NOMO-1 treated with dmso at 0.1 percent for 144 hours (cell line): ENCODE data around the gene RPS6KA2.

Experiments
- DNase-seq: peaks from one replicate; lab custom pipeline; 2025; ENCODE audit not compliant: unreplicated experiment; lab: John Stamatoyannopoulos, UW

The RPS6KA2 gene

DNA sequence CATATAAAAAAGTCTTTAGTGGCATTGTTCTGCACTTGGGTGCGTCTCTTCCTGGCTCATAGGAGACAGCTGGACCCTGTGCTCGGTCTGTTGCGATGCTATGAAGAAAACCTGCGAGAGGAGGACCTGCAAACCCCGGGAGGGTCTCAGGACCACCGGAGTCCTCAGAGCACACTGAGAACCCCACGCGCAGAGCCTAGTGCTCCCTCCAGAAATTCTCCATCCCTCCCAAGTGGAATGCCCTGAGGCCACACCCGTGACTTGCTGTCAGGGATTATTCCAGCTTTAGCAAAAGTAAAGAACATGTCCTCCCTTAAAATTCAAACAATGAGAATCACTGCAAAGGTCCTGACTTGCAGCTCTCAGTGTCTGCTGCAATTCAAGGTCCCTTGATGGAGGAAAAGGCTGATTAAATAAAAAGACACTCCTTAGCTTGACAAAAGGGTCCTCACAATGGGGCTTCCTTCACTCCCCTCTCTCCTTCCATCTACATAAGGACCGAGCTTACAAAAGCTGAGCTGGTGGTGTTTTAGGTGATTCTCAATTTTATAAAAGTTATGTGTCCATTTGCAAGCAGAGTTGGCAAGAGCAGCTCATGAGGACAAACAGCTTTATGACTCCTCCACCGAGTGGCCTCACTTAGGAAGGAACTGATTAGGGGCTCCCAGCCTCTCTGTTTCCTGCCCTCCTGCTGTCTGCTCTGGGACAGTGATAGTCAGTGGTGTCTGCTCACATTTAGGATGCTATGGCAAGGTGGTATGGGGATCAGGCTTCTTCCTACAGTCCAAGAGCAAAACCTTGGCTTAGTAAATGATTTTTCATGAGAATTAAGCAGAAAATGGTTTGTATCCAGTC is 137.5 kb downstream of the RPS6KA2 start:
- DNase-seq = no peak

DNA sequence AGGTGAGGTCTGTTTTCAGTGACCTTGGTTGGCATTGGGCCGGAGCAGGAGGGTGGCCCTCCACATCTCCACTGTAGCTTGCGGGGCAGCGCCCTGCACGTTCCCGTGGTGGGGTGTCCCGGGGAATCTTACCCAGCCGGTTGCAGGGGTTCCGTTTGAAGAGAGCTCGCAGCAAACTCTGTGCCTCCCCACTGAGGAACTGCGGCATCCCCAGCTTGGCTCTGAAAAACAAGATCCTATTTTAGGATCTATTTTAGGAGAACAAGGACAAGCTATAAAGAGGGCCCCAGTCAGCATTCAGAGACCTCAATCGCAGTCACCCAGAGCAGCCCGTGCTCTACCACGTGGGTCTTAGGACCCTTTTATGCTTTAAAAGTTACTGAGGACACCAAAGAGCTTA is 138.3 kb downstream of the RPS6KA2 start:
- no peak for DNase-seq

DNA sequence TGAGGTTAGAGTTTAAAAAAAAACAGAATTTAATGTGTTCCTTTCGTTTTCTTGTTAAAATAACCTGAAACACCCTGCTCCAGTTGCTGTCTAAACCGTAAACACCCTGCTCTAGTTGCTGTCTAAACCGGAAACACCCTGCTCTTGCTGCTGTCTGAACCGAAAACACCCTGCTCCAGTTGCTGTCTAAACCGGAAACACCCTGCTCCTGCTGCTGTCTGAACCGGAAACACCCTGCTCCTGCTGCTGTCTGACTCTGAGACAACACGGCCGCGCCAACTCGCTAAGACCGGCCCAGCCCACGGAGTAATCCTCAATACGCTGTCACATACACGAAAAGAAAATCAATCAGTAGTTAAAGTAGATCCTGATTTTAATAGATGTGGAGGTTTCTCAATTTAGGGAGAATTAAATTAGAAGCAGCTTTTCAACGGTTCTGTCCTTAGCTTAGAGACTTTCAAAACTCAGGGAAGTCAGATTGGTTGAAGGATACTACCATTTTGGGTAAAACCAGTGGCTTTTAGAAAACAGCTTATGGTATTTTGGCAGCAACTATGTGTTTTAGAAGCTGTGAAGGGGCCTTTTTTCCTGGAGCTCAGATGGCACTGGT is 138.9 kb downstream of the RPS6KA2 start:
- peak; percentile 85 for DNase-seq

DNA sequence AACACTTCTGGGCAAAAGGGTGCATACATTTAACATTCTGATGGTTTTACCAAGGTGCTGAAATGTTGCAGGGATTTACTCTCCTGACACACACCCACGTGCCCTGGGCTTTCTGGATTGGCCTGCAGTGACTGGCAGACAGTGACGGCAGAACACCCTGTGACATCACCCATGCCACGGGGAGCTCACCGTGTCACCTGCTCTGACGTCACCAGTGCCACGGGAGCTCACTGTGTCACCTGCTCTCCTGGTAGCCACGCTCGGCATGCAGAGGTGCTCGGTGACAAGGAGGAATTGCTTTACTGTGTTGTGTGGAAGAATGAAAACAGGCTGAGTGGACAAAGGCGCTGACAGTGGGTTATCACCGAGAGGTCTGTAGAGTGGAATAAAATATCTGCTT is 139.9 kb downstream of the RPS6KA2 start:
- DNase-seq = no peak

DNA sequence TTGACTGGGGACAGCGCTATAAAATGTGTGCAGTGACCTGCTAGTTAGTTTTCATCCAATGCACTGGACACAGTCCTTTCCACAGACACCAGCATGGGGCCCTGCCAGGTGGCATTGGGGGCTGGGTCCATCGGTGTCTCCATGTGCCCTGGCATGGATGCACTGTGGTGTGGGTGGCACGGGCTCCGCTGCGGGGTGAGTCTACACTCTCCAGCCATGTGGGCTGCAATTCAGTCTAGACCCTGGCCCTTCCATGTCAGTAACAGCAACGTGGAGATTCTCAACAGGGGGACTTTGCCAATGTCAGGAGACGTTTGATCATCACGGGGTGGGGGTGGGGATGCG is 140.5 kb downstream of the RPS6KA2 start:
- no peak for DNase-seq

DNA sequence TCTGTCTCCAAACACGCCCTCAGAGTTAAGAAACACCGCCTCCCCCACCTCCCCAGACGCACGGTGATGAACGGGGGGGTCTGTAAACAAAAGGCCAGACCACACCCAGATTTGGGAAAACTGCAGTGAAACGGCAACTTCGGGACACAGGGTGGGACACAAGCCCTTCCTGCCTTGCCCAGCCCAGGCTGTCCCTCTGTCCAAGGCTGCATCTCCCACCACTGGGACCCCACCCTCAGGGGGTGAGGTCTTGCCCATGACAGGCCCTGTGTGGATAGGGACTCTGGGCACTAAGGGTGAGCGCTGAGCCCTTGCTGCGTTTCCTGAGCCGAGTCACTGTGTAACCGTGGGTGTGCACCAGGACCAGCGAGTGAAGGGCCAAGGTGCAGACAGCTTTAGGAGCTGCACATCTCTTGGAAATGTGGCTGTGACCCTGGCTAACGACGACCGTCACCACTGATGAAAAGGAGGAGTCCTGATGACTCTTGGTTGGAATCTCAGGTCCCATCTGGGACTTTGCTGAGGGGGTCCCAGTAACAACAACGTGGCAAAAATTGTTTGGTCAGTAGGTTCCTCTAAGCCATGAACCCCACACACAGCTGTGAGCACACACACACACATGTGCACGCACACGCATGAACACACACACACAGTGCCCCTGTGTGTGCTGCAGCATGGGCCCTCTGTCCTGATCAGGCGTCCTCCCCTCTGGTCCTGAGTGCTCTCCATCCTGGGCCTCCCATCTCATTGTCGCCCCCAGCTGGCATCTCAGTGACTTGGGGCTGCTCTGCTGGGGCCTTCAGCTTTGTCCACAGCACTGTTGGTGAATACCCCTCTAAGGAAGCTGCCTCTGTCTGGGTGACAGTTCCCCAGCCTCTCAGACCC is 141.2 kb downstream of the RPS6KA2 start:
- no peak for DNase-seq

DNA sequence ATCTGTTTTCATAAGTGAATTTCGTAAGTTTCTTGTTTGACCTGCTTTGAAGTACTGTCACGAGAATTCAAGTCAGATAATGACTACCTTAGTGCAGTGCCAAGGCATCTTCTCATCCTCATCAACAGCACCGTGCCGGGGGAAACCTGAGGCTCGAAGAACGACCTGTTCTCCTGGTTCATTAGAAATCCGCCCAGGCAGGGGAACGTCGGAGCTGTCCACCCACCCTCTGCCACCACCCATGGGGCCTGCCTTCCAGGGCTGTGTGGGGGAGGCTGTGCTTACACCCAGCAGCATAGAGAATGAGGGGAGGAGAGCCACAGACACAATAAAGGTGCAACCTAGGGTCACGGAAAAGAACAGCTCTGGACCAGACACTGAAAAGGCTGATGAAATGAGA is 142.2 kb downstream of the RPS6KA2 start:
- DNase-seq = no peak

DNA sequence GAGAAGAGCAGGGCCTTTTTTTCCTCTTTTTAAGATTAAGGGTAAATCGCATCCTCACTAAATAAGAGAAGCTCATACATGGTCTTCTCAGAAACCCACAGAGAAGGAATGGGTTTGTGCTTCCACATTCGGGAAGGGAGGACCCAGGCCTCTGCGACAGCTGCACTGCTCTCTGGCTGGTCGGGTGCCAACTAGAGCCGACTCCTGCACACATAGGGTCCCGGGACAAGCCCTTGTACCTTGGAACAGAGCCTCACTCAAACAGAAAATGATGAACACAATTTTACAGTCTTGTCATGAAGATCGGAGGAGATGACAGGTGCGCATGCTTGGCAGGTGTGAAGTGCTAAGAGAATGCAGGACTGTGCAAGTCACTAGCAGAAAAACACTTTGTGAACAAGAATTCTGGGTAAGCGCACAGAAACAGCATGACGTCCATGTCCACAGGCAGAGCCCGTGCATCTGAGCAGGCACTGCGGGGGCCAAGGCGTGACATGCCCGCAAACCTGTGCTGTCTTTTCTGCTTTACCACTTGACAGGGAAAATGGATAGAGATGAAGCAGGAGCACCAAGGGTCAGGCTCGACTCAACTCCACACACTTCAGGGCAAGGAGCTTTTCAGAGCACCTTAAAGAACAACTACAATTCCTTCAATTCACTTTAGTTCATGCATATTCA is 143.3 kb downstream of the RPS6KA2 start:
- DNase-seq = no peak

DNA sequence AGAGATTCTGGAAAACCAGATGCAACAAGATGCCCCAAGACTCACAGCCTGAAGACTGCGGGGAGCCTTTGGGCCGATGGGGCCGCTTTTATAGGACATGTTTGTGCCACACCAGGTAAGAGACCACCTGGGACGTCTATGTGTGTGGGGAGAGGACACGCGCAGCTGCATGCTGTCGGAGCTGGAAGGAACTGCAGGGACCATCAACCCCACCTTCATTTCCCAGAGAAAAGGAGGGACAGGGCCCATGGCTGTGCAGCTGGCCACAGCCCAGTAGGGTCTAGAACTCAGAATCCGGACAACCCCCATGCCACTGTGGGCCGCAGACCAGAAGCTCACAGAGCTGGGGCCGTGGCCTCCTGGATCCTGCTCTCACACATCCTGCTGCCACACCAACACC is 144.0 kb downstream of the RPS6KA2 start:
- no peak for DNase-seq

DNA sequence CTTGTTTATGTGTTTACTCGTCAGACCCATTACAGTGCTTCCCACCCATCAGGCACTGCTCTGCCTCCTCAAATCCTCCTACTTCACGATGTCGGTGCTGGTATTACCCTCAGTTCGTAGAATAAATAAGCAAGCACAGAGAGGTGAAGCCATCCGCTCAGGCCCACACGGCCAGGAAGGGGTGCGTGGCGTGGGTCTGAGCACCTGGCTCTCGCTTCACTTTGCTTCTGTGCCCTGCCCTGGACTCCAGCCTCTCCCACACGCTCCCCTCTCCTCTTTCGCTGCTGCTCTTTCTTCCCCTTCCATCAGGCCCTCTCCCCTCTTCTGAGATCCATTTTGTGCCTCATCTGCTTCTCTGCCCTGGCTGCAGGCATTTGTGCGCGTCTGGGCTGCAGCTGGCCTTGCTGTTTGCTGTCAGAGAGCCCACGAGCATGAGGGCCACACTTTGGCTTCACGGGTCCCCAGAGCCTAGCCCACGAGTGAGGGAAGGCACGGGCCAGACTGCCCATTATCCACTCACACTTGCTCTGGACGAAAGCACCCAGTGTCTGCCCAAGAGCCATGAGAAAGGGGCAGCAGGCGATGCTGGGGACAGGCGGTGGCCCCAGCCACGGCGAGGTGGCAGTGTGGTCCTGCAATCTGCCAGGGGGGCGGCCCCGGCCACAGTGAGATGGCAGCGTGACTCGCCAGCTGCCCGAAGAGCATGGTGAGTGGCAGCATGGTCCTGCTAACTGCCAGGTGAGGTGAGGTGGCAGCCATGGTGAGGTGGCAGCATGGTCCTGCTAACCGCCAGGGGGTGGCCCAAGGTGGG is 148.1 kb downstream of the RPS6KA2 start:
- no peak for DNase-seq

DNA sequence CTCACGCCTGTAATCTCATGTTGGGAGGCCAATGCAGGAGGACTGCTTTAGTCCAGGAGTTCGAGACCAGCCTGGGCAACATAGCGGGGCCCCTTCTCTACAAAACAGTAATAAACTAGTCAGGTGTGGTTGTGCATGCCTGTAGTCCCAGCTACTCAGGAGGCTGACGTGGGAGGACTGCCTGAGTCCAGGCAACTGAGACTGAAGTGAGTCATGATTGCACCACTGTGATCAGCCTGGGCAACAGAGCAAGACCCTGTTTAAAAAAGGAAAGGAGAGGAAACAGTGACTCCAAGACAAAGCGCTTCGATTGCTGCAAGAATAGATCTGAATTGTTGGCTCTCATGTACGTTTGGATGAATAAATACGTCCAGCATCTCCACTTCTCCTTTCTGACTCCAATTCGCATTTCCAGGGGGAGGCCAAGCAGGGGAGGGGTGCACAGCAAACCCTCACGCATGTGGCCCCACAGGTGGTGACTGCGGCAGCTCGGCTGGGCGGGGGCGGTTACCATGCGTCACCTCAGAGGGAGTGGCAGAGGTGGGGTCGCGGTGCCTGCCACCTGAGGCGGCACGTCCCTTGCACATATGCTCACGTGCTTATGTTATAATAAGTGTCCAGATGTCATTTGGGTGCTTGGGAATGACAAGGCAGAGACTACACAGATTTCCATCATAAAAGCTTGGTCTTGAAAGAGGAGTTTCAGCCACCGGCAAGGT is 149.2 kb downstream of the RPS6KA2 start:
- no peak for DNase-seq

DNA sequence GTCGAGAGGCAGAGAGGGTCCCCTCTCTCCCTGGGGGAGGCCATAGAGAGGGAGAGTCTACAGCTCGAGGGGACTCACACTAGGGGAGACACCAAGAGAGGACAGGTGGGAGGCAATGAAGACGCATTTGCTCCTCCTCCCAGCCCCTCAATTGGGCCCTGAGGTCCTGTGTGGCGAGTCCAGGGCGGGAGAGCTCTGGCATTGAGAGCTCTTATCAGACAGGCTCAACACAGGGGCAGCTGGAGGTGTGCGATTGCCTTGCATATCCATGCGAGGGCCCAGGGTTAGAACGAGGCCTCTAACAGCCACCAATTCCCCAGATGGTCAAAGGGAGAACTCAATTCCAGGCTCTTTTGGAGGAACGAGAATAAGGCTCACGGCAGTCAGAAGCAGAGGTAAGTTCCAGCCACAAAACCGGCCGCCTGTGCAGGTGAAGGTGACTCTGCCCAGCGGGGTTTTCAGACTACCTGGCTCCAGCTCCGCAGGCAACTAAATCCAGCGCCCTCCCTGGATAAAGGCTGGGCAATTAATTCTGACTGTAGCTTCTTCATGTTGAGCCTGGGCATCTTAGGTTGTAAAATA is 150.3 kb downstream of the RPS6KA2 start:
- no peak for DNase-seq

DNA sequence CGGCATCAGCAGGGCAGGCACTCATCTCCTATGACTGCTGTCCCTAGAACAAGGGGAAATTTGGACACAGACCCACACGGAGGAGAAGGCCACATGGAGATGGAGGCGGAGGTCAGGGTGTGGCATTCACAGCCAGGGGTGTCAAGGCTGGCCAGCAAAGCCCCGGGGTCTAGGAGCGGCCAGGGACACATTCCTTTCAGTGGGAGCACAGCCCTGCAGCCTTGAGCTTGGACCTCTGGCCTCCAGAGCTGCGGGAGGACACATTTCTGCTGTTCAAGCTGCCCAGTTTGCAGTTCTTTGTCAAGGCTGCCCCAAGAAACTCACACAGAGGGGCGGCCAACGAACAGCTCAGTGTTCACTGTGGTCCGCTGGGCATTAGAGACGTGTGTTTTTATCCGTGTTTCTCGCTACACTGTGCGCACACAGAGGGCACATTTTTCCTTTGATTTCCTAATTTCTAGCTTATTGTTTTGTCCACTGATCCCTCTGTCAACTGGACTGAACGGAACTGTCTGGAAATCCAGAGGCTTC is 150.9 kb downstream of the RPS6KA2 start:
- DNase-seq = no peak

DNA sequence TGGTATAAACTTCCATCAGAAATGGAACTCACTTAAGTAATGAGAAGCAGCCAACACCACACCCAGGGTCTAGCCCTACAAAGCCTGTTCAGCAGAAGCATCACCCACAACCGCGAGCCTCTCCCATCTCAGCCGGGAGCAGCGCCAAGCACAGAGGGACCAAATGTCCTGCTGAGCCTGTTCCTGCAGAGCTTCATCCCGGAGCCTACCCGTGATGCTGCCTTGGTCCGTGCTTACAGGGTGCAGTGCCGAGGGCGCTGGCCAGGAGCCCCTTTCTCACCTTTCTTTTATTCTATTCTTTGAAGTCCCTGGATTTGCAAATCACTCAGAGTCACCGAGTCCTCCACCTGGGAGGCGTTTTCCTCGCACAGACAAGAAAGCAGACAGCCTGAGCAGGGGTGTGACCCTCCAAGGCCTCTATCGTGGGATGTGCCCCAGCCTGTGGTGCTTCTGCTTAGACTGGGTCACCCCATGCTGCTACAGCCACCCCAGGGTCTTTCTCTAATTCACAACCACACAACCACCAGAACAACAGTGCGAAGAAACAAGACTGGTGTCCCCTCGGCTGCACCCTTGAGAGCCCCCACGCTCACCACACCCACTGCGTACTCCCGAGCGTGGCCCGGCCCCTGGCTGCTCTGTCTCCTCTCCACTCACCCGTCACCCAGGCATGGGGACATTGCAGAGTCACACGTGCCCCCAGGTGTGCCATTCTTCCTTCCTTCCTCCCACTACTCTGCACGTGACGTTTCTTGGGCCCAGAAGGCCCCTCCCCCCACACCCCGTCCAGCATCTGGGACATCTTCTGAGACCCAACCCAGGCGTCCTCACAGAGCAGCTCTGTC is 152.1 kb downstream of the RPS6KA2 start:
- no peak for DNase-seq

DNA sequence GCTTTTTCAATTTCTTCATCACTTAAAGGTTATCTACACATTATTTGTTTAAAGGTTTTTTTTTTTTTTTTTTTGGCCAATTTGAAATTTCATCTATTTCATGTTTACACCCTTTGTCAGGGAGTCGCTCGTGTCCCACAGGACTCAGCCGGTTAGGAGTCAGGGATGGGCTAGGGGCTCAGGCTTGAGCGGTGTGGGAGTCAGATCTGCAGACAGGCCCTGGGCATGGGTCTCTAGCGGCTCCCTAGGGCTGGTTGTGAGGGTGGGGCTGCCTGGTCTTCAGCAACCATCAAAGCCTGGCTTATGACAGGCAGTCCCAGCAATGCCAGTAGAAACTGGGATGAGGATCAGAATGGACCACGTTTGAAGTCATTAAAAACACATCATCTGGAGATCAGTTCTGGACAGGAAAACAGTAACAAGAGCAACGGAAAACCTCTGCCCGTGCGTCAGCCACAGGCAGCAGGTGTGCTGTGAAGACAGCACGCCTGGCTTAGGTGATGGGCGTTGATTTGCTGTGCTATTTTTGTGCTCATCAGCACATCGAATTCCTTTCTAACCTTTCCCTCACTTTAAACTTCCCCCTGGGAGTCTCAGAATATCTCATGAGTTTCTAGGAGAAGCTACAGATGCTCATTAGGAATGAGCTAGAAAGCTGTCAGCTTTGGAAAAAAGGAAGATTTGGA is 153.0 kb downstream of the RPS6KA2 start:
- no peak for DNase-seq

DNA sequence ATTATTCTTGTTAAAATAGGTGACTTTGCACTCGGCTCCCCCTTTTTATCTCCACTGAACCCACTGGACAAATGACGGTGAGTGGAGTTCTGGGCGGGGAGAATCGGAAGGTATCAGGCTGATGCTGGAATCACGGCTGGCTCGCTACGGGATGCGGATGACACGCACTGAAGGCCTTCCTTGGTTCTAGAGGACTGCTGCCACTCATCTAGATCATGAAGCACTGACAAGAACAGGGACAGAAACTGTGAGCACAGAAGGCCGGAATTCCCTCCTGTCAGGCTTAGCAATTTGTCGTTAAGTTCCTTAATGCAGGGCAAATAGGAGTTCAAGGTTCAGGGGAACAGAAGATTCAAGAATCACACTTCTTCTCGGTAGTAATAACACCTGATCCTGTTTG is 154.4 kb downstream of the RPS6KA2 start:
- DNase-seq = no peak

DNA sequence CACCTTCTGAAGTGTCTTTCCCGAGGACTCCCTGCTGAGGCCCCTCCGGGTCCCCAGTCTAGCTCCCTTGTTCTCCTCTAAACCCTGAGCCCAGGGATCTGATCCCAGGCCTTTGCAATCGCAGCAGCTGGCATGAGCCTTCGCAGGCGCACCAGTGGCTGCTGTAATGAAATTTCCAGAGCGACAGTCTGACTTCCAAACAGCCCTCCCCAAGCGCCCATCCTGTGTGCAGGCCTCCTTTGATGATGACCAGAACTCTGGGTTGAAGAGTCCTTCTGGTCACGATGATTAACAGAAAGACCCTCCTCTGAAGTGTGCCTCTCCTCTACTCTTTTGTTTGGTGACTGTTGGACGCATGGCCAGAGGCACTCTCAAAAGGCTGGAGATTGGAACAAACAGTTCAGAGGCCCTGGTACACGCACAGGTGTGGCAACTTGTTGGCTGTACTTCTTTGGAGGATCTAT is 155.2 kb downstream of the RPS6KA2 start:
- no peak for DNase-seq
